NCI-H2029 treated with DMSO at 0.1 percent for 48 hours (cell line): Measurements from ENCODE around the gene XG.
"Not testable (repeated sequence)": the region's sequence is repeated elsewhere in the genome, so short reads cannot be mapped to it uniquely, and the experiment has no call there.

Source experiments
- DNase-seq: peaks from one replicate; lab custom pipeline; 2025; lab: John Stamatoyannopoulos, UW

XG gene

GRCh38 chrX:2780472-2781225 is 28.8 kb downstream of the XG start:
- DNase-seq, result not testable (repeated sequence)

- DNase-seq, result no peak
Observed at GRCh38 chrX:2781226-2781571, 29.4 kb downstream of the XG start.

DNA sequence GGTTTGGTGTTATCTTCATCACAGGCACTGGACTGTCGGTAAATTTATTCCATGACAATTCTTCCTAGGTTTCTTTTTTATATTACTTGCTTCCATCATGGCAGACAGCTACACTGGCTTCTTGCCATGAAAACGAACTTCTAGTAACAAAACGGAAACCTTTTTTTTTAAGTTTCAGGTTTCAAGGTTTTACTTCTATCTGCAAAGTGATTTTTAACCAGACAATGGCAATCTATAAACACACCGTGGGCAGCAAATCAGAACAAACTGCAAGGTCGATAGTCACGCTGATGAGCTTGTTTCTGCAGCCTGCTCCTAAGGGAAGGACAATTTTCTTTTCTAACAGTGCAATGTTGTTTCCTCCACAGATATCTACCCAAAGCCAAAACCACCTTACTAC is 29.9 kb downstream of the XG start:
- no peak for DNase-seq

- DNase-seq, result no peak
Observed at GRCh38 chrX:2782171-2782570, 30.3 kb downstream of the XG start.

GRCh38 chrX:2782778-2783177 is 30.9 kb downstream of the XG start:
- no peak for DNase-seq

- DNase-seq, result no peak
Observed at GRCh38 chrX:2784026-2784425, 32.2 kb downstream of the XG start.

DNA sequence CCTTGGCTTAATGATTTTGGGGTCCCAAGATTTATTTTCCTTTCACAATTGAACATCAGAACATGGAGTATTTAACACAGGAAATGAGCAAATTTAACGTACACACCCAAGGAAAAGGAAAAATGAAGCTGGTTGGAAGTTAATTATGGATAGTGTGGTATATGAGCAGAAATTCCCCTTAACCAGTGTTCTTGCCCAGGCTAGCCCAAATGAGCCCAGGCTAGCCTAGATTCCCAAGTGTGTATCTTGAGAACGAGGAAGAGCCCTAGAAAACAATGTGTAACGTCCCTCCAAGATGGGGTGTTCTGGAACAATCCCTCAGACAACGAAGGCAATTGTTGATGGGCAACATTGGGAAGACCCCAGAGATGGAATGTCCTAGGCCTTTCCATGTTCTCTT is 33.7 kb downstream of the XG start:
- no peak for DNase-seq

GRCh38 chrX:2788980-2789379 is 37.1 kb downstream of the XG start:
- DNase-seq, result no peak

DNA sequence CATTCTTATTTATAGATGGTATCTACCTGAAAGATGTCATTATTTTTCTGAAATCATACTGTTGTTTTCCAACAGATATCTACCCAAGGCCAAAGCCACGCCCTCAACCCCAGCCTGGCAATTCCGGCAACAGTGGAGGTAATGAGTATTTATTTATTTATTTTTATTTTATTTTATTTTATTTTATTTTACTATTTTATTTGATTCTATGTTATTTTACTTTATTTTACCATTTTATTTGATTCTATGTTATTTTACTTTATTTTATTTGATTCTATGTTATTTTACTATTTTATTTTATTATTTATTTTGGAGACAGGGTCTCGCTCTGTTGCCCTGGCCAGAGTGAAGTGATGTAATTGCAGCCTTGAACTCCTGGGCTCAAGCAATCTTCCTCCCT is 37.7 kb downstream of the XG start:
- DNase-seq, result no peak

GRCh38 chrX:2793752-2794151 is 41.9 kb downstream of the XG start:
- DNase-seq, result no peak

- DNase-seq, result no peak
Observed at GRCh38 chrX:2794336-2794735, 42.5 kb downstream of the XG start.

GRCh38 chrX:2796808-2797207 is 45.0 kb downstream of the XG start:
- not testable (repeated sequence) for DNase-seq

DNA sequence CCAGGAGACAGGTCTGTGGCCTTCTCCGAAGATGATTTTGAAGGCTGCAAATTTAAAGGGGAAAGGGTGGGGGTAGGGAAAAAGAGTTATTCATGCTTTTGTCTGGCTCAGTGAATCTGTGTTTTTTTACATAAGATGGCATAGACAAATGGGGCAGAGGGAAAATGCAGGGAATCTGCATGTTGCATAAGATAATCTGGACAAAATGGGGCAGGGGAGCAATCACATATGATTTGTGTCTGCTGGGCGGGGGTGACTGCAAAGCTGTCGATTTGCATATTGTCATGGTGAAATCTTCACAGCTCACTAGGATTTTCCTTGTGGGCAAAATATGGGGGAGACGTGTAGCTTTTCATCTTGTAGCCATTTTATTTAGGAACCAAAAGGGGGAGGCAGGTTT is 47.5 kb downstream of the XG start:
- no peak for DNase-seq

GRCh38 chrX:2799980-2800379 is 48.1 kb downstream of the XG start:
- DNase-seq, result not testable (repeated sequence)

- no peak for DNase-seq
Observed at GRCh38 chrX:2801223-2801622, 49.4 kb downstream of the XG start.

DNA sequence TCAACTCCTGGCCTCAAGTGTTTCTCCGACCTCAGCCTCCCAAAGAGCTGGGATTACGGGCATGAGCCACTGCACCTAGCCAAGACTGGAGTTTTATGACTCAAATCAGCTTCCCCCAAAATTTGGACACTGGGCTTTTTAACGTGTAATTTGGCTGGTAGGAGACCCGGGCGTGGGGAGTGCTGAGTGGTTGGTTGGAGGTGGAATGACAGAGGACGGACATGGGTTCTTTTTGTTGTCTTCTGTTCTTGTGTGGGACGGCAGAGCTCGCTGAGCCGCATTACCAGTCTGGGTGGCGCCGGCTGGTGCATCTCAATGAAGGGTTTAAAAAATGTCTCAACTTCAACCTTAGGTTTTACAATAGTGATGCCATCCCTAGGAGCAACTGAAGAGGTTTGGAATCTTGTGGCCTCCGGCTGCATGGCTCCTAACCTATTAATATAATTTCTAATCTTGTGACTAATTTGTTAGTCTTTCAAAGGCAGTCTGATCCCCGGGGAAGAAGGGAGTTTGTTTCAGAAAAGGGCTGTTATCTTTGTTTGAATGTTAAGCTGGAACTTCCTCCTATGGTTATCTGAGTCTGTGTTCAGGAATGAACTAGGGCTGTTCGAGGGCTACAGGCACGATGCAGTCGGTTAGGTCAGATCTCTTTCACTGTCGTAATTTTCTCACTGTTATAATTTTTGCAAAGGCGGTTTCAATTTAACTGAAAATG is 50.7 kb downstream of the XG start:
- DNase-seq, result not testable (repeated sequence)

DNA sequence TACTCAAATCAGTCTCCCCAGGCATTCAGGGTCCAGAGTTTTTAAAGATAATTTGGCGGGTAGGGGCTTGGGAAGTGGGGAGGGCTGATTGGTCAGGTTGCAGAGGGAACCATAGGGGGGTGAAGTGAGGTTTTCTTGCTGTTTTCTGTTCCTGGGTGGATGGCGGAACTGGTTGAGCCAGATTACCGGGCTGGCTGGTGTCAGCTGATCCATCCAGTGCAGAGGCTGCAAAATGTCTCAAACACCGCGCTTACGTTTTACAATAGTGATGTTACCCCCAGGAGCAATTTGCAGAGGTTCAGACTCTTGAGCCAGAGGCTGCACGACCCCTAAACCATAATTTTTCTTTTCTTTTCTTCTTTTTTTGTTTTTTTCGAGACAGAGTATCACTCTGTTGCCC is 51.6 kb downstream of the XG start:
- DNase-seq, result not testable (repeated sequence)

GRCh38 chrX:2804106-2804843 is 52.4 kb downstream of the XG start:
- not testable (repeated sequence) for DNase-seq

DNA sequence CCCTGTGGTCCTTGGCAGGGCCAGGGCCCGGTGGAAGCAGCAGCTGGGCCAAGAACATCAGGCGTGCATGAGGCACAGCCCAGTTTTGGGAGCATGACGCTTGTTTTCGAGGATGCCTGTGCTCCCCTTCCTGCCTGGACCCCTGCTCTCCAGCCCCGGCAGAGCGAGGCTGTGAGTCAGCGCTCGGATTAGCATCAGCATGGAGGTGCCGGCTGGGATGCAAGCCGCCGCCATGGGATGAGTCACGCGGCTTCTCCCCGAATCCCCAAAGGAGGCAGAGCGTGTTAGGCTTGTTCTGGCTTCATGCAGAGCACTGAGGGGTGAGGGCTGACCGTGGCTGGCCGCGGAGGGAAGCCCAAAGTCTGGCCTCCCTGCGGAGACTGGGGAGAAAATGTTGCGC is 53.0 kb downstream of the XG start:
- not testable (repeated sequence) for DNase-seq

GRCh38 chrX:2811271-2811670 is 59.4 kb downstream of the XG start:
- DNase-seq, result no peak

- not testable (repeated sequence) for DNase-seq
Observed at GRCh38 chrX:2812161-2812907, 60.5 kb downstream of the XG start.

DNA sequence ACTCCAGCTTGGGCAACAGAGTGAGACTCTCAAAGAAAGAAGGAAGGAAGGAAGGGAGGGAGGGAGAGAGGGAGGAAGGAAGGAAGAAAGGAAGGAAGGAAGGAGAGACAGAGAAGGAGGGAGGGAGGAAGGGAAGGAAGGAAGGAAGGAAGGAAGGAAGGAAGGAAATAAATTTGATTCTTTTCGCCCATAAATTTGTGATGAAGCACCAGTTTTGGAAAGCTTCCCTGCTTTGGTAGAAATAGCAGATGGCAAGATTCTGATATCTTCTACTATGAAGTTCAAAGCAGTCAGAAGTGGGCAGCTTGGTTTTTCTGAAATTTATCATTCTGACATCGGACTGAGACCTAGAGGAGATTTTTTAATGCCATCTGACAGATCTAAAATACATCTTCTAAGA is 65.2 kb downstream of the XG start:
- no peak for DNase-seq
